Activated T-cell treated with anti-CD3 and anti-CD28 coated beads, Interleukin-2, amount 50 U/mL, for 4 hours (primary cell): ENCODE results near the gene PTPN3. TPM values are rescaled to one million over a fixed set of nuclear protein-coding genes. Genes with fewer than 3 reads are reported as not detected.
"Not testable (repeated sequence)": the region's sequence is repeated elsewhere in the genome, so short reads cannot be mapped to it uniquely, and the experiment has no call there.

ENCODE experiments used
- ATAC-seq, 2 donors: fragments of 200-7000 bp; cut with Tn5 transposase; one replicate each; pipeline ENCODE4 v1.10.0; 2021
- DNase-seq: peaks from one replicate; pipeline ENCODE4 v3.0.0-alpha.2; 2020
- H3K27me3 Mint-ChIP-seq: one replicate; pipeline ENCODE4 v1.8.0; 2021; ENCODE audit warnings: low read depth, mixed read lengths
- H3K36me3 Mint-ChIP-seq: one replicate; pipeline ENCODE4 v1.8.0; 2022; ENCODE audit warnings: mixed read lengths; ENCODE audit not compliant: insufficient read depth
- H3K4me1 Mint-ChIP-seq: one replicate; pipeline ENCODE4 v1.8.0; 2021; ENCODE audit warnings: low read depth, mixed read lengths
- H3K4me3 Mint-ChIP-seq: one replicate; pipeline ENCODE4 v1.8.0; 2021; ENCODE audit warnings: mild to moderate bottlenecking, moderate library complexity, mixed read lengths
- H3K9me3 Mint-ChIP-seq: one replicate; pipeline ENCODE4 v1.8.0; 2021; ENCODE audit warnings: mixed read lengths
- total RNA-seq, 3 donors: library from RNA; stranded (reverse); gene quantifications; one replicate each; pipeline ENCODE4 v1.2.1, GENCODE V29; 2021

Gene PTPN3
- total RNA-seq, 3 donors from 2014 or later, result 0.03 to 0.18 (median 0.08) TPM

DNA sequence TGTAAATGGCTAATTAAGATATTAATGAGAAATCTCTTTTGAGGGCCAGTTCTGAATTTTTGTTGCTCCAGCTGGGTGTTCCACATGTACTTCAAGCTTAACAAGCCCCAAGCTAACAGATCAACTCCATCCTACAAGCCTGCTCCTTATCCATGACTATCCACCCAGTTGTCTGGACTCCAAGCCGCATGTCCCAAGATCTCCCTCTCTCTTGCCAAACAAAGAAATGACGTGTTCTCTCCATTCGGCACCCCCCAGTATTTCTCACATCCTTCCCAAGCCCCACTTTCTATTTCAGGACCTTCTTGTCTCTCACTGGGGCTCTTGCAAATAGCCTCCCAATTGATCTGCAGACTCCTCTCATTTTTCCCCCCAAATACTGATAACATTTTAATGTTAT lies 15.8 kb upstream of the PTPN3 start:
- H3K9me3 Mint-ChIP-seq, result no peaks in the 10 kb centered on the region
- no peak for DNase-seq

DNA sequence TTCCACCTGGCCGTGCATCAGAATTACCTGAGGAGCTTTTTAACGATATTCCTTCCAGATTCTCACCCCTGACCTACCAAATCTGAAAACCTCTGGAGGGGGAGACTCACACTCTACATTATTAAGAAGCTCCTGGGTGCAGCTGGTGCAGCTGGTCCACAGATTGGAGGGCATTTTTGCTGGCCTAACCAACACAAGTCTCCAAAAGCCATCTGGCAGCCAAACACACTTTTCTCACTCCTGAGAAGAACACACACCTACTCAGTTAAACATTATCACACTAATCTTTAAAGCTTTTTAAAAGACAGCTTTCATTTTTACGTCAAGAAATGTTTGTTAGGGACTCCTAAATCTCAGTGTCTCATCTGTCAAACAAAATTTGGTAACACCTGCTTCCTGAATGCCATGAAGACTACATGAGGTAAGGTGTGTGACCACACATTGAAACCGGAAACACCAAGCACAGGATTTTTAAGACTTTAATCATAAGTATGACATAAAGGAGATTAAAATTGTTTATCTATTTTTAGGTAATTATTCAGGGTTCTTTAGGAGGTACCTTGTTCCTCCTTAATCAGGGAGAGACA lies 14.2 kb upstream of the PTPN3 start:
- H3K27me3 Mint-ChIP-seq, result peaks cover 10% of the 10 kb centered on the region
- no peaks in the 10 kb centered on the region for H3K36me3 Mint-ChIP-seq
- no peaks in the 10 kb centered on the region for H3K9me3 Mint-ChIP-seq
- H3K4me3 Mint-ChIP-seq, result no peak overlapping the region
- DNase-seq, result no peak
- H3K4me1 Mint-ChIP-seq, result no peaks in the 10 kb centered on the region
- ATAC-seq, result no peak

More for the DNA sequence above, 15.8 kb upstream of the PTPN3 start:
- ATAC-seq, result no peak
- H3K4me1 Mint-ChIP-seq, result no peaks in the 10 kb centered on the region
- H3K36me3 Mint-ChIP-seq, result no peaks in the 10 kb centered on the region
- H3K4me3 Mint-ChIP-seq, result no peak overlapping the region
- peaks cover 5% of the 10 kb centered on the region for H3K27me3 Mint-ChIP-seq

DNA sequence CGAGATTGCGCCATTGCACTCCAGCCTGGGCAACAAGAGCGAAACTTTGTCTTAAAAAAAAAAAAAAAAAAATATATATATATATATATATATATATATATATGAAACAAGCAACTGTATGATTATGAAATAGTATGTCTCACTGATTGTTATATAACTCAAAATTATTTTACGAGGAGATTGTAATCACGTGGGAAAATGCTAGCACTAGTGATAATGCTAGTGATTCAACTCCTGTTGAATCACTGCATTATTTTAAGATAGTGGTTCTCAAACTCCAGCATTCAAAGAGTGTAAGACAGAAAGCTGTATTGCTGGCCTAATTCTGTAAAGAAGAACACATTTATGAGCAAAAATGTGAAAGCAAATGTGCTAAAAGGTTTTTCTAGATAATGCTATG lies 12.4 kb upstream of the PTPN3 start:
- Mint-ChIP-seq H3K36me3 (no peaks in the 10 kb centered on the region), H3K27me3 (peaks cover 8% of the 10 kb centered on the region), H3K4me3 (no peak overlapping the region), H3K9me3 (no peaks in the 10 kb centered on the region), H3K4me1 (no peaks in the 10 kb centered on the region)
- no peak for ATAC-seq
- DNase-seq, result no peak

DNA sequence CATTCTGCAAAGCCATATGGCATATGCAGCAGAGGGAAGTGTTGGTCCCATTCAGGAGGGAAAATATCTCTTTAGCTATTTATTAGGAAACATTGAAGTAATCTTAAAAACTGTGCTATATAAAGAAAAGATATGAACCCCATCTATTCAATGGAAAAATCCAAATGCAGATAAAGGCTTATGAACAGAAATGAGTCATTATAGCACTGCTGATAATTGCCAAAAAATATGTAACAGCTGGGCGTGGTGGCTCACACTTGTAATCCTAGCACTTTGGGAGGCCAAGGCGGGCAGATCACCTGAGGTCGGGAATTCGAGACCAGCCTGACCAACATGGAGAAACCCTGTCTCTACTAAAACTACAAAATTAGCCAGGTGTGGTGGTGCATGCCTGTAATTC lies 11.9 kb upstream of the PTPN3 start:
- not testable (repeated sequence) for ATAC-seq, H3K9me3 Mint-ChIP-seq, H3K36me3 Mint-ChIP-seq, DNase-seq, H3K27me3 Mint-ChIP-seq, H3K4me3 Mint-ChIP-seq, H3K4me1 Mint-ChIP-seq

DNA sequence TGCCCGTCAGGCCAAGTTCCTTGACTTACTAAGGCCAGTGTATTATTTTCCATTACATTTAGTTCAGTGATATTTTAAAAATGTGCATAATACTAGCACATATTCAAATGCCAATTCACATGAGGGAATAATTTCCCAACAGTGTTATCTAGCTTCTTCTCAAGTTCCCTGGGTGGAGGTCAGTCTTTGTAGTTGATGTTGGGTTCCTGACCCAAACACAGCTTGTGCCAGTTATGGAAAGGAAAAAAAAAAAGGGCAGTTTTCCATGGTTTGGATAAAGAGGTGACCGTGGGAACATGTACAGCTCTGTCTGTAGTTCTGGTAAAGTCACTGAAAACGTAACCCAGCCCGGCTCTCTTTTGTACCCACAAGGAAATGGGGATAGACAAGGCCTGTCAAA lies 11.5 kb upstream of the PTPN3 start:
- no peak overlapping the region for H3K4me3 Mint-ChIP-seq
- no peaks in the 10 kb centered on the region for H3K4me1 Mint-ChIP-seq
- ATAC-seq, result no peak
- no peaks in the 10 kb centered on the region for H3K36me3 Mint-ChIP-seq
- DNase-seq, result no peak
- H3K9me3 Mint-ChIP-seq, result no peaks in the 10 kb centered on the region
- H3K27me3 Mint-ChIP-seq, result peaks cover 10% of the 10 kb centered on the region

DNA sequence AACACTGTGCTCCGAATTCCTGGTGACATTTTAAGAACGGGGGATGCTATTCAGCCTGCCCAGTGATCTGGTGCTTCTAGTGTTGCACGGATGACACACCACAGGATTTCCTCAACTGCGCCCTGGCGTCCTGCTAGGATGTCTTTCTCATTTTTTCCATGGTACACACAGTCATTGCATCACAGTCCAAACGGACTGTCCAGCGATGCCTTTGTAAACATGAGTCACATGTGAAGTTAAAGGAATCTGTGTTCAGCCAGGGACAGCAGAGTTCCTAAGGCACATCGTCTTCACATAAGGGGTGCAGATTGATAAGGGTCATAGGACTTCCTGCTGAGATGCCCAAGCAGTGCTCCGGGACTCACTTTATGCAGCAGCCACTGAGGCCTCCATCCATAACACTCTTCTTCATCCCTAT lies 9.3 kb upstream of the PTPN3 start:
- DNase-seq (no peak), ATAC-seq (no peak)
- H3K27me3 Mint-ChIP-seq, result peaks cover 11% of the 10 kb centered on the region
- no peak overlapping the region for H3K4me3 Mint-ChIP-seq
- no peaks in the 10 kb centered on the region for H3K9me3 Mint-ChIP-seq
- no peaks in the 10 kb centered on the region for H3K4me1 Mint-ChIP-seq
- H3K36me3 Mint-ChIP-seq, result no peaks in the 10 kb centered on the region

DNA sequence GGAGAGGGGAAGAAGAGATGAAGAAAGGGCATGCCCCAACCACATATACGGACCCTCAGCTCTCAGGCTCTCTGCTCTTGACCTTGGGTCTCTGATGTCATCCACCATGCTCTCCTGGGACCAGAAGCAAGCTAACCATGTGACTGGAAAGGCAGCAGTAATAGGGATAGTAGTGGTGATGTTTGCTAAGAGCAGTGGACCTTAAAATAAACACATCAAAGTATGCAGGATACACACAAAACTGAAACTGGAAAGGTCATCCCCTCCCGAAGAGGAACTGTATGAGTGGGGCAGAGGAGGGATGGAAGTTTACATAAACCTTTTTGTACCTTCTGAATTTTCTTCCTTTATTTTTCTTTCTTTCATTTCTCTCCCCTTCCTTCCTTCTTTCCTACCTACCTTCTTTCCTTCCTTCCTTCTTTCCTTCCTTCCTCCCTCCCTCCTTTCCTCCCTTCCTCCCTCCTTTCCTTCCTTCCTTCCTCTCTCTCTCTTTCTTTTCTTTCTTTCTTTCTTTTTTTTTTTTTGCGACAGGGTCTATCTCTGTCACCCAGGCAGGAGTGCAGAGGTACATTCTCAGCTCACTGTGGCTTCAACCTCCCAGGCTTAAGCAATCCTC lies 8.1 kb upstream of the PTPN3 start:
- Mint-ChIP-seq H3K27me3 (peaks cover 23% of the 10 kb centered on the region), H3K4me1 (no peaks in the 10 kb centered on the region), H3K36me3 (no peaks in the 10 kb centered on the region), H3K4me3 (no peak overlapping the region), H3K9me3 (no peaks in the 10 kb centered on the region)
- no peak for ATAC-seq
- DNase-seq, result no peak

DNA sequence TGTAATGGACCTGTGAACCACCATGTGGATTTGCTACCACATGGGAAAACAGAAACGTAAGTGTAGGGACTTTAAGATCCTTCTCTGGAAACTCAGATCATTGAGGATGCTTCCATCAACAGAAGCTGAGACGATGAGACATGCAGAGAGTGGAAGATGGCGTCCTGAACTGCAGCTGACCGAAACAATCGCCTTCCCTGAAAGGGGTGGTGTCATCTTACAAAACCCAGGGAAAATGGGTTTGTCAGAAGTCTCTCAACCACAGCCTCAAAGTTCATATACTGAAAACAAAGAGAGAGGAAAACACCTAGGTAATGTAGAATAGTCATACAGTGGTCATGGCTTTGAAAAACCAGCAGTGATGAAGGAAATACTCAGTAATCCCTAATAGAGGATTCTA lies 6.6 kb upstream of the PTPN3 start:
- no peaks in the 10 kb centered on the region for H3K36me3 Mint-ChIP-seq
- H3K4me1 Mint-ChIP-seq, result no peaks in the 10 kb centered on the region
- ATAC-seq (no peak), DNase-seq (no peak)
- no peak overlapping the region for H3K4me3 Mint-ChIP-seq
- H3K27me3 Mint-ChIP-seq, result peaks cover 34% of the 10 kb centered on the region
- no peaks in the 10 kb centered on the region for H3K9me3 Mint-ChIP-seq

DNA sequence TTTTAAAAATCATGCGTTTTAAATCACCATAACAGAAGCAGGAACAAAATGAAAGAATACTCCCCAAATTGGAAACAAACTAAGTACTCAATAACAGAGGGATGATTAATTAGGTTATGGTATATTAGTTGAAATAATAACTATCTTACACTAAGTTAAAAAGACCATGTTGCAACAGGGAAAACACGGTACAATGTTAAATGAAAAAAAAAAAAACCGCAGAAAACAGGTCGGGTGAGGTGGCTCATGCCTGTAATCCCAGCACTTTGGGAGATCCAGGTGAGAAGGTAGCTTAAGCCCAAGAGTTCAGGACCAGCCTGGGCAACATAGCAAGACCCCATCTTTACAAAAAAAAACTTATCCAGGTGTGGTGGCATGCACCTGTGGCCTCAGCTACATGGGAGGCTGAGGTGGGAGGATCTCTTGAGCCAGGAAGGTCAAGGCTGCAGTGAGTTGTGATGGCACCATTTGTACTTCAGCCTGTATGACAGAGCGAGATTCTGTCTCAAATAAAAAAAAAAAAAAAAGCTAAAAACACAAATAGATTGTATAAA lies 2.4 kb upstream of the PTPN3 start:
- H3K27me3 Mint-ChIP-seq, result peaks cover 56% of the 10 kb centered on the region
- no peaks in the 10 kb centered on the region for H3K36me3 Mint-ChIP-seq
- no peak overlapping the region for H3K4me3 Mint-ChIP-seq
- H3K4me1 Mint-ChIP-seq, result no peaks in the 10 kb centered on the region
- ATAC-seq (no peak), DNase-seq (no peak)
- H3K9me3 Mint-ChIP-seq, result no peaks in the 10 kb centered on the region

DNA sequence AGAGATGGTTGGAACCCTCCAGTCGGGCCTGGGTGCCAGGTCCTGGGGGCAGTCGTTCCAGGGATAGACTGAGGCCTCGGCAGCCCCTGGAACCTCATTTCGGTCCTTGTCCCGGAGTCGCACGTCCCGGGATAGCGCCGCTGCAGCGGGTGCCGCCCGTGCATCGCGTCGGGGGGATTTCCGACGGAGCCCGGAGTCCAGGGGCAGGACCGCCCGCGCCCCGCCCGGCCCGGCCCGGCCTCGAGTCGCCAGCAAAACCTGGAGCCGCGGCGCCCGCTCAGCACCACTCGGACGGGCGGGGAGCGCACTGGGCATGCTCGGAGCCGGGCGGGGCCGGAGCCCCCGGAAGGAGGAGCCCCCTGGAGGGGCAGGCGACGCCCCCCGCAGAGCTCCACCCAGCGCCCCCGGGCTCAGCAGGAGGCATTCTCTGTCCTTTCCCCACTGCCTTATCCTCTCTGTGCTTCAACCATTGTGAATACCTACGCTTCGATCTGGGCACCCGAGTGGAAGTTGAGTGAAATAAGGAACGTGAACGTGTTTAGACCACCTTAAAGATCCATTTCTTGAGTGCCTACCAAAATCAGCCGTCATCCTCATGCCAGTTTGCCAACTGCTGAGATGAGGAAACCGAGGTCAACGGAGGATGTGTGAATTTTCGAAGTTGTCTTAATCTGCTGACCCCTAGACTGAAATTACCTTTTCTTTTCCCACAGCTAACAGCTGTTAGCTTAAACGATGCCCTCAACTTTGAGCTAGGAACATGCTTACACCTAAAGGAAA lies 1.7 kb upstream of the PTPN3 start:
- DNase-seq, result no peak
- no peaks in the 10 kb centered on the region for H3K4me1 Mint-ChIP-seq
- H3K27me3 Mint-ChIP-seq, result peaks cover 56% of the 10 kb centered on the region
- H3K36me3 Mint-ChIP-seq, result no peaks in the 10 kb centered on the region
- ATAC-seq, result no peak
- no peaks in the 10 kb centered on the region for H3K9me3 Mint-ChIP-seq
- no peak overlapping the region for H3K4me3 Mint-ChIP-seq

DNA sequence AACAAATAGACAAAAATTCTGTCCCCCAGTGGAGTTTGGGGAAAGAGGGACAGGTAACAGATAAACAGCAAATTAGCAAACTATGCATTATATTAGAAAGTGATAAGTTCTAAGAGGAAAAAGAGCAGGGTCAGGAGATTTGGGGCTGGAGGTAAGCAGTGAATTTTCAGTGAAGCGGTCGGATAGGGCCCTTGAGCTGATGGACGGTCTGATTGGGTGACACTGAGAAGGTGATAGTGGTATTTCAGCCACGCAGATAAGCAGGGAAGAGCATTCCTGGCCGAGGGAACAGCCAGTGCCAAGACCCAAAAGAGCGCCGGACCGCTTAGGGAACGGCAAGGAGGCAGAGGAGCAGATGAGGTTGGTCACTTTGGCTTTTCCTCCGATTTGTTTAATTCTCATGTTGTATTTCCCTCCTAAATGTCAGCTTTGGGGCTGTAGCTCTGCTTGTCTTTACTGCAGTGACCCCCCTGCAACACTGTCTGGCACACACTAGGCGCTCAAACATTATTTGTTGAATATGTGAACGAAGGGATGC lies 1.1 kb upstream of the PTPN3 start:
- ATAC-seq, result no peak
- Mint-ChIP-seq H3K36me3 (no peaks in the 10 kb centered on the region), H3K4me1 (no peaks in the 10 kb centered on the region), H3K9me3 (no peaks in the 10 kb centered on the region), H3K4me3 (no peak overlapping the region), H3K27me3 (peaks cover 56% of the 10 kb centered on the region)
- DNase-seq, result no peak

DNA sequence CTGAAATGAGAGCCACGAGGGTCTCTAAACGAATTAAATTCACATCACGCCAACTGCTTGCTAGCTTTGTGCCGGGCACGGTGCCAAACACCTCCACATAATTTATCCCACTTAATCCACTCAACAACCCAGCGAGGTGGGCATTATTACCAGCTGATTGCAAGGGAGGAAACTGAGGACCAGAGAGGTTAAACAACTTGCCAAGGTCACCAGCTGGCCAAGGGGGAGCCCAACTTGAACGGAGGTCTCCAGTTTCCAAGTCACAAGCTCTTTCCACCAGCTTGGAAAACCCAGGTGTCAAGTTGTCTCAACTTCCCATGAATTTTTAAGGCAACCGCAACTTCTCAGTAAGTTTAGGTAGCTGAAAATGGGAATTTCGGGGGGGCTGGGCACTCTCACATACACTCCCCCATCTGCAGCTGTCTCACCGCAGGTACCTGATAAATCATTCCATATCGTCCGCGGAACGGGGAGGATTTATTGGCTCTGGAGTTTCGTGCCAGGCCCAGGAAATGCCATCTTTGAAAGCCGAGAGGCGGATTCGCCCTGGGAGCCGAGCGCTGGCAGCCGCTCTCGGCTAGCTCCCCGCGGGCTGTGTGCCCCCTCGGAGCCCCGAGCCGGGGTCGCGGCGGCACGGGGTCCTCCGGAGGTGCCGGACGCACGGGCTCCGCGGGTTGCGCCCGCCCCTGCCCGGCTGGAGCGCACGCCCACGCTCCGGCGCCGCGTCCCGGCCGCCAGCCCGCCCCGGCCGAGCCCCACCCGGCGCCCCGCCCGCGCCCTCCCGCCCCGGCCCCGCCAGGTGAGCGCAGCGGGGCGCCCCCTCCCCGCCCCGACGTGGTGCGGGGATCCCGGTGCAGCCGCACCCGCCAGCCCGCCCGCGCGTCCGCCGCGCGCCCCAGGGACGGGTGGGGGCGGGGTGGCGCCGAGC lies 617 bp downstream of the PTPN3 start:
- no peaks in the 10 kb centered on the region for H3K9me3 Mint-ChIP-seq
- no peak overlapping the region for H3K4me3 Mint-ChIP-seq
- no peak for DNase-seq
- no peaks in the 10 kb centered on the region for H3K4me1 Mint-ChIP-seq
- H3K27me3 Mint-ChIP-seq, result peaks cover 56% of the 10 kb centered on the region
- no peaks in the 10 kb centered on the region for H3K36me3 Mint-ChIP-seq
- ATAC-seq, result no peak

DNA sequence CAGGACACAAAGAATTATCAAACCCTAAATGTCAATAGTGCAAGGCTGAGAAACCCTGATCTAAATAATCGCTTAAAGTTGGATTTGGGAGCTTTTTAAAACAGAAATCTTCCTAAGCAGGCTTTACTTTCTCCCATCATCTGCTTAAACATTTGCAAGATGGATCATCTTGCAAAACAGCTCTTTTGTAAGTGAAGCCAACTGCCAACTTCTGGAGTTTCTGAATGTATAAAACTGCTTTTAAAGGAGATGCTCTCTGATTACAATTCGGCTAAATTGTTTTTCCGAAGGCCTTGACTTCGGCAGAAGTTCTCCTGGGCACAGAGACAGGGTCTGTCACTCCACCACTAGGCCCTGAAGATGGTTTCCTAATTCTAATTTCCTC lies 1.3 kb downstream of the PTPN3 start:
- no peak for ATAC-seq
- peaks cover 50% of the 10 kb centered on the region for H3K27me3 Mint-ChIP-seq
- no peak overlapping the region for H3K4me3 Mint-ChIP-seq
- no peaks in the 10 kb centered on the region for H3K9me3 Mint-ChIP-seq
- H3K36me3 Mint-ChIP-seq, result no peaks in the 10 kb centered on the region
- DNase-seq, result no peak
- no peaks in the 10 kb centered on the region for H3K4me1 Mint-ChIP-seq

DNA sequence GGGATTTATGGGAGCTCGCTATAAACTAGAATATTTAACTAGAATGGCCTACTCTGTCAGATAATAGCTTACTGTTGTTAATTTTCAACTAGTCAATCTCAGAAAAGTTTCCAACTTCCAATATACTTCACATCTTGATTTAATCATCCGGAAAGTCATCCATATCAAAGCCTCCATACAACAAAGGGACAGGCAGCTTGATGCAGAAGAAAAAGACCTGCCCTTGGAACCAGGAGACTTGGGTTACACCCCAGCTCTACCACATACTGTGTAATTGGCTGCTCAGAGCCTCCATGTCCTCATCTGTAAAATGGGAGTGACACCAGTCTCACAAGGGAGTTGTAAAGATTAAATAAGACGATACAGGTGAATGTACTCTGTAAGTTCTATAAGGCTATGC lies 1.9 kb downstream of the PTPN3 start:
- no peak overlapping the region for H3K4me3 Mint-ChIP-seq
- H3K27me3 Mint-ChIP-seq, result peaks cover 43% of the 10 kb centered on the region
- ATAC-seq (no peak), DNase-seq (no peak)
- no peaks in the 10 kb centered on the region for H3K9me3 Mint-ChIP-seq
- H3K36me3 Mint-ChIP-seq, result no peaks in the 10 kb centered on the region
- H3K4me1 Mint-ChIP-seq, result no peaks in the 10 kb centered on the region
